GM21825 (cell line): Measurements from ENCODE around the gene ARHGDIA.

Experiments used
- ATAC-seq: cut with Tn5 transposase; IDR thresholded peaks from one replicate; pipeline ENCODE4 v1.9.1; 2021; ENCODE audit warnings: mild to moderate bottlenecking, moderate library complexity; ENCODE audit not compliant: unreplicated experiment

Gene ARHGDIA

DNA sequence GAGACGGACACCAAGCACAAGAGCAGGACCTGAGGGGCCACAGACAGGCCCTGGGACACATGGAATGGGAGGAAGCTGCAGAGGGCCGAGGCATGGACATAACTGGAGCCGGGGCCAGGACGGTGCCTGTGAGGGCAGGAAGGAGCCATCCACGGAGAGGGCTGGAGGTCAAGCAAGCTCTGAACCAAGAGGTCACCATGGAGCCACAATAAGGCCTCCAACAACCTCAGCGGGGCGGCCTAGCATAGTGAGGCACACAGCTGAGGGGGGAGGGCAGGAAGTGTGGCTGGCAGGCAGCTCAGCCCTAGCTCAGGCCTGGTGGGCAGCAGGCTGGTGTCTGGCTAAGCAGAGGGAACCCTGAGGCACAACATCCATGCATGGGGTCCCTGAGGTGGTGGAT is 42.5 kb downstream of the ARHGDIA start:
- no peak for ATAC-seq

DNA sequence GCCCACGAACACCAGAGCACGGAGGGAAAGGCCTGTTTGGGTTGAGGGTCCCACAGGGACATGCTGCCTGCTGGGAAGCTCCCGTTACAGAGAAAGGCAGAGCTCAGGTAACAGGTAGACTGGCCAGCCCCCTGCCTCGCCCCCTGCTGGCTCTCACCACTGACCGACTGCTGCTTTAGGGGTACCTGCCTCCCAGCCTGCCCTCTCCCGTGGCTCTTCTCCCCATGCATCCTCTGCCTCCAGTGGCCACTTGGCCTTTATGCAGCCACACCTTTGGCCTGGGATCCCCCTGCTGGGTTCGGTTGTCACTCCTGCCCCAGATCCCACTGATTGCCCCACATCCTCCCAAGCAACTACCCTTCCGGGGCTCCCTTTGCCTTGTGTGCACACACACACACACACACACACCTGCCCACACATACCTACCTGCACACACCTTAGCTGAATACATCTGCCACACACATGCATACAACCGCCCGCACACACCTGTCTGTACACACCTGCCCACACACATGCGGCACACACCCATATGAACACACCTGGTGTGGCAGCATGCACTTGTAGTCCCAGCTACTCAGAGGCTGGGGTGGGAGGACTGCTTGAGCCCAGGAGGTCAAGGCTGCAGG is 45.2 kb downstream of the ARHGDIA start:
- no peak for ATAC-seq

GRCh38 chr17:81824595-81824994 is 46.5 kb downstream of the ARHGDIA start:
- no peak for ATAC-seq

GRCh38 chr17:81823820-81824550 is 47.2 kb downstream of the ARHGDIA start:
- ATAC-seq = no peak

GRCh38 chr17:81822996-81823819 is 47.9 kb downstream of the ARHGDIA start:
- no peak for ATAC-seq

- no peak for ATAC-seq
These were observed 48.9 kb downstream of the ARHGDIA start for GRCh38 chr17:81822312-81822637.

DNA sequence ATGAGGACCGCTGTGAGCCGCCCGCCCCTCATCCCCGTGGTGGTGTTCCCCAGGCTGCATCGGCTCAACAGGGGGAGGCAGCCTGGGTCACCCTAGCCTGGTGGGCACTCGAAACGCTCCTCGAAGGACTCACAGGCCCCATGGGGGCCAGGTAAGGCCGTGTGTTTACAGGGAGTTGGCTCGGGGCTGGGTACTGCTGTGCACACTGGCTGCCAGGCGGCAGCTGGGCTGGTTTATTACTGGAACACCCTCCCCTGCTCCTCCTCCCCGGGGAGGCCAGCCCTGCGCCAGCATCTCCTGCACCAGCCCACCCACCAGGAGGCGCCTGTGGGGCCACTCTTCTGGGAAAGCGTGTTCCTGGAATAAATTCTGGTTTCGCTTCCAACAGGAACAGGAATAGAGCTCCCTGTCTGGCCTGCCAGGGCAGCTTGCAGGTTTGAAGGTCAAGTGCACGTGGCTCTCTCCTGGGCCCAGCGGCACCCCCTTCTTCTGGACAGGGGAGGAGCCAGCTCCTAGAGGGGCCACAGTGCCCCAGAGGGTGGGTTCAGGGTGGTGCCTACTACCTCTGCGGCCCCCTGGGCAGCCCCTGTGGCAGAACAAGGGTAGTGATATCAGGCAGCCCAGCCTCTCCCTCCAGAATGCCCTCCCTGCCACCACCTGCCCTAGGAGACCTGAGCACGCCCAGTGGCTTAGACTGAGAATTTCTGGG is 49.4 kb downstream of the ARHGDIA start:
- ATAC-seq = no peak

- no peak for ATAC-seq
These were observed 50.0 kb downstream of the ARHGDIA start for GRCh38 chr17:81821147-81821546.

DNA sequence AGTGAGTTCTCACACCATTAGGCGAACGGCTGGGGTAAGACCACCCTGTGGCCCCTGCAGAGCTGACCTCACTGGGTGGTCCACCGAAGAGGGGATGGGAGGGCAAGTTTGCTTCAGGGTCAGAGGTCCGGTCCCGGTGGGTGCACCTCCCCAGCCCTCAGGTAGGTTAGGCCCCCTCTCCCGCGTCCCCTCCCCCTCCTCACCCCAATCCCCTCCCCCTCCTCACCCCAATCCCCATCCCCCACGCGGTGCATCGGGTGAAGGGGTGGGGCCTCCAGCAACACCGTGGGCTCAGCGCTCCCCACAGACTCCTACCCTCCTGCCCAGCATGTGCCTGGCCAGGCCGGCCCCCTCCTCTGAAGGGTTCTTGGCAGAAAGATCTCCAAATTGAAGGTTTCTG is 51.4 kb downstream of the ARHGDIA start:
- ATAC-seq = no peak

- ATAC-seq = no peak
These were observed 53.4 kb downstream of the ARHGDIA start for GRCh38 chr17:81817758-81818147.
